NCI-H2081 treated with DMSO at 0.1 percent for 48 hours (cell line): Measurements from ENCODE around the gene PGM1.
"Not testable (repeated sequence)": the region's sequence is repeated elsewhere in the genome, so short reads cannot be mapped to it uniquely, and the experiment has no call there.

Experiments used
- DNase-seq: peaks from one replicate; lab custom pipeline; 2025; lab: John Stamatoyannopoulos, UW

The PGM1 gene

DNA sequence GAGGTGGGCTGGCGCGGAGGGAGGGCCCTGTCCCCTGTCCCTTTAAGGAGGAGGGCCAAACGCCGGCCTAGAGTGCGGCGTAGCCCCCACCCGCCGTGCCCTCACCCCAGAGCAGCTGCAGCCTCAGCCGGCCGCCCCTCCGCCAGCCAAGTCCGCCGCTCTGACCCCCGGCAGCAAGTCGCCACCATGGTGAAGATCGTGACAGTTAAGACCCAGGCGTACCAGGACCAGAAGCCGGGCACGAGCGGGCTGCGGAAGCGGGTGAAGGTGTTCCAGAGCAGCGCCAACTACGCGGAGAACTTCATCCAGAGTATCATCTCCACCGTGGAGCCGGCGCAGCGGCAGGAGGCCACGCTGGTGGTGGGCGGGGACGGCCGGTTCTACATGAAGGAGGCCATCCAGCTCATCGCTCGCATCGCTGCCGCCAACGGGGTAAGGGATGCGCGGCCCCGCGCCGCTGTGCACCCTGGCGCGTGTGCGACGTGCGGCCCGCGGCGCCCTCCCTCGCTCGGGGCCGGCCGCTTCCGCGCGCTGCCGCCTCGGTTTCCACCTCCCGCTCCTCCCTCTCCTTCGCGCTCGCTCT, at the start of gene PGM1:
TSS of gene PGM1 (plus strand) at position 109 of the 583 bp plus-strand sequence. CDS start at position 187, 78 bp downstream.
- no peak for DNase-seq

DNA sequence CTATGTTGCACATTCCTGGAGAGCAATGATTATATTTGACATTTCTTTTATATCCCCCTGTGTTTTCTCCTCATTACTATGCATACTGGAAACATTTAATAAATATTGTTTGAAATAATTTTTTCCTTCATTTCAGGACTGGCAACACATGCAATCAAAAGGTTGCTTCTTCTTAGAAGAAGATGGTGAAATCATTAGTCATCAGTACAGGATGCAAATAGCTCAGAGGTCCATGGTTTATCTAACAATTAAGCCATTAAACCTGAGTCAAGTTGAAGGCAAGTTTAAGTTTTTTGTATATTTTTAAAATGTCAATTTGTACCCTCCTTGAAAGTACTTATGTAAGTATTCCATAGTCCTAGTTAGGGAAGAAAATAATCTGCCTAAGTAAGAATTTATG, 47.4 kb upstream of the PGM1 start:
- DNase-seq, result no peak

DNA sequence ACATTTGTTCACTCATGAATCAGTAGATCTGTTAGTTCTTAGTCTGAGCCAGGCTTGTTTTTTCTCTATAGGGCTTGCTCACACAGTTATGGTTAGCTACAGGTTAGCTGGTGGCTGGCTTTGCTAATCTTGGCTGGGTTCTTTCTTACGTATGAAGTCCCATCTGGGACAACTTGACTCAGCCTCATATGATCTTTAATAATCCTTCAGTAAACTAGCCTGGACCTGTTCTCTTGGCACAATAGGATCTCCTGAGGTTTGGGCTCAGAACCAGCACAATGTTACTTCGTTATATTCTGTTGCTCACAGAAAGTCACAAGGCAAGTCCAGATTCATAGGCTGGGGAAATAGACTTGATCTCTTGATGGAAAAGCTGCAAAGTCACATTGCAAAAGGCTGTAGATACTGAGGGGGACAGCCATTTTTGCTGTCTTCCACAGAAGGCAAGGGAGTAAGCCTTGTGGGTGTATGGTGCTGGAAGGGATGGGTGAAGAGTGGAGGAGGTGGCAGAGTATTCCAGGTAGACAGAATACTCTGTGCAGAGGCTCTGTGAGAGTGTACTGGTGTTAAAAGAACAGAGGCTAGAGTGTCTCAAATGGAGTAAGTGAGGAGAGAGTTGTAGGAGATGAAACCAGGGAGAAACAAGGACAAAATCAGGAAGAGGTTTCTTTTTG, 45.5 kb upstream of the PGM1 start:
- DNase-seq, result no peak

DNA sequence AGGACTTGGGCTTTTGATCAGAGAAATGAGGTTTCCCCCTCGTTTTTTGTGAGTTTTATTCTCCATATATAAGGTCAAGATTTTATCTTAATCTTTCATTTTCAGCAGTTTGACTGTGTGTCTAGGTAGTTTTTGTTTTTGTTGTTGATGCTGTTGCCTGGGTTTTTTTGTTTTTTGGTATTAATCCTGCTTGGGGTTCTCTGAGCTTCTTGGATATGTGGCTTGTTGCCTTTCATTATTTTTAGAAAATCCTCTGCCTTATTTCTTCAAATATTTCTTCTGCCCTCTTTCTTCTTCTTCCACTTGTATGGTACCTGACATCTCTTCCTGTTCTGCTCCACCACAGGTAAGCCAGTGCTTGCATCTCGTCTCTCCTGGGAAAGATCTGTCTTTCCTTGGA, 44.9 kb upstream of the PGM1 start:
- no peak for DNase-seq

DNA sequence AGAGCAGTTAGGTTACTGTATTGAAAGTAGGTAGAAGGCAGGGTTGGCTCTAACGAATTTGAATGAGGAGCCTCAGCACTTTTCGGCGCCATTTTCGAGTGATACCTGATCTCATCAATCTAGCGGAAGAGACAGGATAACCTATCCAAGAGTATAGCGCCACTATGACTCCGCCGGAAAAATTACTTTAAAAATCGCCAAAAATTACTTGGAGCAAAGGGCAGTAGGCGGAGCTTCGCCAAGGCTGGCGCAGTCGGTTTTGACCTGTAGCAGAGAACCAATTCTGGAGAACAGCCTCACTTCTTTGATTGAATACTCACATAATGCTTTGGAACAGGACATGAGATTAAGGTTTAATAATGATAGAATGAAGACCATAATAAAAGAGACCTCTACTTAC, 44.3 kb upstream of the PGM1 start:
- DNase-seq, result no peak

DNA sequence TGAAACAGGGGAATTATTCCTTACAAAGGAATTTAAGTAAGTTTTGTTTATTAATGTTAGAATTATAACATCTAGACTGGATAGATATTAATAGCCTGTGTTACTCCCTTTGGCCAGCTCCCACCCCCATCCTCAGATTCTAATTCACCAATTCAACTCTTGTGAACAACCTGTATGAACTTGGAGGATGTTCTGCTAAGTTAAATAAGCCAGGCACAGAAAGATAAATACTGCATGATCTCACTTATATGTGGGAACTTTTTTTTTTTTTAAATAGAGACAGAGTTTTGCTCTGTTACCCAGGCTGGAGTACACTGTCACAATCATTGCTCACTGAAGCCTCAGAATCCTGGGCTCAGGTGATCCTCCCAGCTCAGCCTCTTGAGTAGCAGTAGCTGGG, 37.7 kb upstream of the PGM1 start:
- no peak for DNase-seq

DNA sequence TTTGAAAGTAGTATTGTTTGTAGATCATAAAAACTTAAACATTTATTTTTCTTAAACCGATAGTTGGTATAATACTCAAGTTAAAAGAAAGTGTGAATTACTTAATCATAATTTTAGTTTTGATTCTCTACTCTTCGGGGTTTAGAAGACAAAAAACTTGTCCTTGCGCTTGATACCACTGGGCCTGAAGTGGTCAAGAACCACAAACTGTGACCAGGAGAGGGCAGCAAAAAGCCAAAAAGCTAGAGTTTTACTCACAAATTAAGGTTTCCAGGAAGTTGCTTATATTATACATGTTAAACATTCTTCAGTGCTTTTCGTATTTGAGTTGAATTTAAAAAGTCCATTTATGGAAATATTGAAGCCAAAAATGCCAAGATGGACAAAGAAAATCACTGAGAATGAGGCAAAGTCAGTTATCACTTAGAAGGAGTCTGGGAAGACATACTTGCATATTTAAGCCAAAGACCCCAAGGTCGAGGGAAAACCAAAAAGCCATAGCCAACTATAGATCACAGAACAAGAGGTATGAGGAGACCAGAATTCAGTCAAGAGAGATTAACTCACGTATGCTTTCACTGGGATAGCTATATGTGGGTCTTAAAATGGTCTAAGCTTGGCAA, 35.7 kb upstream of the PGM1 start:
- no peak for DNase-seq

DNA sequence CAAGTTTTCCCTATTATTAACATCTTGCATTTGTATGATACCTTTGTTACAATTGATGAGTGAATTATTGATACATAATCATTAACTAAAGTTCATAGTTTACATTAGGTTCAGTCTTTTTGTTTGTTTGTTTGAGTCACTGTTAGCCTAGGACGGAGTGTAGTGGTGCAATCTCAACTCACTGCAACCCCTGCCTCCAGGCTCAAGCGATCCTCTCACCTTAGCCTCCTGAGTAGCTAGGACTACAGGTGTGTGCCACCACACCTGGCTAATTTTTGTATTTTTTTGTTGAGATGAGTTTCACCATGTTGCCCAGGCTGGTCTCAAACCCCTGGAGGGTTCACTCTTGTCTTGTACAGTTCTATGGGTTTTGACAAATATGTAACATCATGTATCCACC, 33.9 kb upstream of the PGM1 start:
- no peak for DNase-seq

DNA sequence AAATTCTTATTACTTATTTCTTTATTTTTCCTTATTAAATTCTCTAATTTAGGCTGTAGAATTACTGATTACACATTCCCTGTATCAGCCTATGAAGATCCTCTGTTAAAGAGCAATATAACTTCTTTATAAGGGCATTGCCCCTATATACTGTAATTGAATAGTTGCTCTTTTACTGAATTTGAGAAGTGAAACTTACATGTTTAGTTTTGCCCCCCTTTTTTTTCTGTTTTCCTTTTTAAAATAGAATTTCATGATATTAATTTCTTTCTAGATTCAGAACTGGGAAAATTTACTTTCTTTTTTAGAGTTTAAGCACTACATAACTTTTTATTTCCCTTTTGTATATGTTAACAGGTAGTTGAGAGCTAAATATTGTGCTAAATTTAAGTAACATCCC, 29.5 kb upstream of the PGM1 start:
- DNase-seq, result no peak

DNA sequence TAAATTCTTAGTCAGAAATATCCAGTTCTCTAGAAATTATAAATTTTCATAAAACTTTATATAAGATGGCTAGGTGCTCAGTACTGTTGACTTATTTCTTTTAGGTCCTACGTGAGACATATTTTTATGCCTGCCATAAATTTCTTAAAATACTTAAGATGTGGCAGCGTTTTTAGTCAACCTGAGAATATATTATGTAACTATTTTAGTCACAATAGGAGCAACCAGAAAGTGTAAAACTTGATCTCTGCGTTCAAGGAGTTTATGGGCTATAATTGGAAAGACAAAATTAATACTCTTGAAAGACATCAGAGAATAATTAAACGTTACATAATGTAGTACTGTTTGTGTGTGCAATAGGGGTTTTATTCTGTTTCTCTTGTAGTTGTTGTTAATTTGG, 24.1 kb upstream of the PGM1 start:
- DNase-seq, result no peak

DNA sequence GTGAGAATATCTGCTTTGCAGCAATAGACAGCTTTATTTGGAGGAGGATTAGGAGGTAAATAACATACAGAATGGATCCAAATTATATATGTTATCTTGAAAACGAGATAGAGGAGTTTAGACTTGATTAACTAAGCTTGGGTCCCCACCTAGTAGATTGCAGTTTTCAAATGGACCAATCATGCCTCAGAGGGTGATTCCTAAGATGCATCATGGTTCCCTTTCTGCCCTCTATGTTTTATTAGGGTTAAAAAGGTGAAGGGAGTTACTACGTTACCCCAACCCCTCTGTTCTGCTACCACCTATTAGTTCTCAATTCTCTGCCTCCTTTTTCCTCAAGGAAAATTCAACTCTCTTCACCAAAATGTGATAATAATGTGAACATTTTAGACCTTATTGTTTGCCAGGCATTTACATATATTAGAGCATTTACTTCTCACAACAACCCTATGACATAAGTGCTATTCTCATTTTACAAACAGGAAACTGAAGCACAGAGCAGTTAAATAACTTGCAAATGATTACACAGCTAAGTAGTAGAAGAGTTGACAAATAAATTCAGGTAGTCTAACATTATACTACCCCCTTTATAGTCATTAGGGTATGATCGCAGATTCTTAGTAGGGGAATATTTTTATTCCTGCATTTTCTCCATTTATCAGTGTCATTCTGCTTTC, 23.4 kb upstream of the PGM1 start:
- DNase-seq, result no peak

DNA sequence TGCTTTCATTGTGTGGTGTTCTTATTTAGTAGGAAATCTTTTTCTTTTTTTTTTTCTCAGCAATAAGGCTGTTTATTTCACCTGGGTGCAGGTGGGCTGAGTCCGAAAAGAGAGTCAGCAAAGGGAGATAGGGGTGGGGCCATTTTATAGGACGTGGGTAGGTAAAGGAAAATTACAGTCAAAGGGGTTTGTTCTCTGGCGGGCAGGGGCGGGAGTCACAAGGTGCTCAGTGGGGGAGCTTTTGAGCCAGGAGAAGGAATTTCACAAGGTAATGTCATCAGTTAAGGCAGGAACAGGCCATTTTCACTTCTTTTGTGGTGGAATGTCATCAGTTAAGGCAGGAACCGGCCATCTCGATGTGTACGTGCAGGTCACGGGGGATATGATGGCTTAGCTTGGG, 20.5 kb upstream of the PGM1 start:
- DNase-seq, result not testable (repeated sequence)

DNA sequence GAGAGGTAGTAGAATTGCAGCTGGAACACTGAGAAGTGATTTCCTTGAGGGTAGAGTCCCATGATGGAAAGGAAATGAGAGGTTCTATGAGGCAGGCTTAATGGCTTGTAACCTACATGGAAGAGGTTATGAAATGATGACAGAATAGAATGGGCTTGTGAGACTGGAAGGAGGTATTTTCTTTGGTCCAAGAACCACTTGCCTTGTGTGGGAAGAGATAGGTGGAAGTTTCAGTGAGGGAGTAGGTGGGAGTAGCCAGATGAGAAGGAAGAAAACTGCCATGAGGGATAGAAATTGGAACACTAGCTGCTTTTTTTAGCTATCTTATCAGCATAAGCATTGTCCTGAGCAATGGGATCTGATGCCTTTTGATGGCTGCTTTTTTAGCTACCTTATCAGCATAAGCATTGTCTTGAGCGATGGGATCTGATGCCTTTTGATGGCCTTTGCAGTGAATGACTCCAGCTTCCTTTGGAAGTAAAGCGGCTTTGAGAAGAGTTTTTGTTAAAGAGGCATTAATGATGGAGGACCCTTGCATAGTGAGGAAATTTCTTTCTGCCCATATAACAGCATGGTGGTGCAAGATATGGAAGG, 18.9 kb upstream of the PGM1 start:
- not testable (repeated sequence) for DNase-seq

DNA sequence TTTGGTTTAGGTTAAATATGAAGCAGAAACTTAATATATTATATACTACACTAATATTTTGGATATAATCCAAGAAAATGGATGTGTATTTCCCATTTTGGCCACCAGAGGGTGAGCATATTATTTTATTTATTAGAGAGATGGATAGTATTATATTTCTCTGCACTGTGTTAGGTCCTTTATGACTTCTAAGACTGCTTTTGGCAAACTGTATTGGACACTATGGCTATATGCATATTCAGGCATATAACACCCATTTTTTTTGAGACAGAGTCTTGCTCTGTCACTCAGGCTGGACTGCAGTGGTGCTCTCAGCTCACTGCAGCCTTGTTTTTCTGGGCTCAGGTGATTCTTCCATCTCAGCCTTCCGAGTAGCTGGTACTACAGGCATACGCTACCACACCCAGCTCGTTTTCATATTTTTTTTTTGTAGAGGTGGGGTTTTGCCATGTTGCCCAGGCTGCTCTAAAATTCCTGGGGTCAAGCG, 17.8 kb upstream of the PGM1 start:
- no peak for DNase-seq

DNA sequence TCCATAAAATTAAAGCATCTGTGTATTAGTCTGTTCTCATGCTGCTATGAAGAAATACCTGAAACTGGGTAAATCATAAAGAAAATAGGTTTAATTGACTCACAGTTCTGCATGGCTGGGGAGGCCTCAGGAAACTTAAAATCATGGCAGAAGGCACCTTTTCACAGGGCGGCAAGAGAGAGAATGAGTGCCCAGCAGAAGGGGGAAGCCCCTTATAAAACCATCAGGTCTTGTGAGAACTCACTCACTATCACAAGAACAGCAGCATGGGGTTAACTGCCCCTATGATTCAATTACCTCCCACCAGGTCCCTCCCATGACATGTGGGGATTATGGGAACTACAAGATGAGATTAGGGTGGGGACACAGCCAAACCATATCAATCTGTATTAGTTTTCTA, 6.9 kb upstream of the PGM1 start:
- not testable (repeated sequence) for DNase-seq

DNA sequence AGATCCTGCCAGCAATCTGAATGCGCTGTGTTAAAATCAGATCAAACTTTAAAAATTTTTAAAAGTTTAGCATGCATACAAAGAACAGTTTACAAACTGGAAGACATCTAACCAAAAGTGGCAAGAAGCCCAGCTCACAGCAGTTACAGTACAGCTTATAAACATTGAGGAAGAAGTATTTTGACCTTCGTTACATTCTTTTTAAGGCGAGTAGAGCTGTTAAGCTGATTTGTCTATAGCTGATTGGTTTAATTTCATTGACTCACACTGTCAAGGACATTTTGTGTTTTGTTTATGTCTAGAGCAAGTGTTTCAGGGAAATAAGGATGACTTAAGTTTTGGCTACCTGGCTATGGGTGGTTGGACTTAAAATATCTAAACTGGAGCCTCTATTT, 3.0 kb upstream of the PGM1 start:
- no peak for DNase-seq

DNA sequence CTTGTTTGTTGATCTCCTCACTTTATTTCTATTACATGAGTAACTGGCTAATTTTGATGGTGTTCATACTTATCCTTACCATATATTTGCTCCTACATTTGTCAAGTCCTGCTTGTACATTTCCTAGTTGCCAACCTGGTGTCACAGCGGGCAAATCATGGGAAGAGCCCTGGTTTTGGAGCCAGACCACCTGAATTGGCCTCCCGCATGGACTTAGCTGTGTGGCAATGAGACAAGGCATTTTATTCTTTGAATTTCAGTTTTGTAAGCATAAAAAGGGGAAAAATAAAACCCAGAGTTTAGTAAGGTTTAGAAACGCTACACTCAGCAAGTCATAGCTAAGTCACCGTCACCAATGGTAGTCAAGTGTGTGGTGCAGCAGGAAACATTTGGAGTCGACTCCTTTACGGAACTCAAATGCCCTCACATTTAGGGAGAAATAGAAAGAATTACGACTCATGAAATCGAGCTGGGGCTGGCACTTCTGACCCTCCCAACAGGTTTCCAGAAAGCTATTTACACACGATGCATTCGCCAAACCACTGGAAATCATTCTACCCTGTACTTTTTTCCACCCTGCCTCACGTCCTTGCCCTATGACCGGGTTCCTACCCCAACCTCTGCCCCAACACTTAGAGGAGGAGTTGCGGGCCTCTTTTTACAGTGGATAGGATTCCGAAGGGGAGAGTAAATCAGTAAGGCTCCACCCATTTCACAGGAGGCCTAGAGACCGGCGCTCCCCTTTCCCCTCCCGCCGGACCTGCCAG, 492 bp upstream of the PGM1 start:
- DNase-seq, result no peak

DNA sequence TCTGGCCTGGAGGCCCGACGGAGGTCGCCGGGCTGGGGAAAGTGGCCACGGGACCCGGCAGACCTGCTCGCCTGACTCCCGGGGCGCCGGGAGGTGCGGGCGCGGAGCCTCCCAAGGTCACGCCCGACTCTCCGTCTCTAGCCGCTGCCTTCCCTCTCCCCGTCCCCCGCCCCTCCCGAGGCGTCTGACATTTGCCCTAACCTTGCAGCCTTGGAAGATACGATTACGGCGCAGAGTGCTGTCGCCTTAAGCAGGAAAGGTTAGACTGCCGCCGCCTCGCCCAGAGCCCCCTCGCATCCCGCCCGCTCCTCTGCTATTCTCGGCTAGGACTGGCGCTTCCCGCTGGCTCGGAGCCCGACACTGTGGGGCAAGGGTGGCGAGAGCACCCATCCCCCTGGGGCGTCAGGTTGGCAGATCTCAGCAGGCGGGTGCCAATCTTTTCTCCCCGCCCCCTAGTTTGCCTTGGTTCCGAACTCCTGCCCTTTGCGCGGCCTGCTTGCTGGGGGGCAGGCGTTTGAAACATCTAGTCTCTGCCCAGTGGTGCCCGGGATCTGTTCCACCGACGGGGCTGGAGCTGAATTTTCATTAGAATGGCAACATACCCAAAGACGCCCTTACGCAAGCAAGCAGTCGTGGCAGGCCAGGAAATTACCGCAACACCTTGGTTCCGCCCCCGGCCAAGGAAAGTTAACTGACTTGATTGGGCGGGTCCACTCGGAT, 835 bp downstream of the PGM1 start:
- DNase-seq, result no peak

DNA sequence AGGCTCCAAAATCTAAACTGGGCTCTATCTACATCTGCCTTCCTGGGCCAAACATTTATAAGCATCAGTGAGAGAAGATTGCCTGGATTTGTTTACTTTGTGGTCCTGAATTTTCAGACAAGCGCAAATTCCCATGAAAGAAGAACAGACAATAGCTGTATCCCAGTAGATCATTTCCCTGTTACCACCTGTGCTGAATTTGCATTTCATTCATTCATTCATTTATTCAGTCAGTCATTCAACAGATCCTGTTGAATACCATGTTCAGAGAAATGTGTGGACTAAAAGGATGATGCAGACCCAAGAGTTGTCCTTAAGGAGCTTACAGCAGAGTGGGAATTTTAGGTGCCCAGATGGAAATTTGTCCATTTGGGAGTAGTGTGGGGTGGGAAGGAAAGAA, 2.2 kb downstream of the PGM1 start:
- no peak for DNase-seq

DNA sequence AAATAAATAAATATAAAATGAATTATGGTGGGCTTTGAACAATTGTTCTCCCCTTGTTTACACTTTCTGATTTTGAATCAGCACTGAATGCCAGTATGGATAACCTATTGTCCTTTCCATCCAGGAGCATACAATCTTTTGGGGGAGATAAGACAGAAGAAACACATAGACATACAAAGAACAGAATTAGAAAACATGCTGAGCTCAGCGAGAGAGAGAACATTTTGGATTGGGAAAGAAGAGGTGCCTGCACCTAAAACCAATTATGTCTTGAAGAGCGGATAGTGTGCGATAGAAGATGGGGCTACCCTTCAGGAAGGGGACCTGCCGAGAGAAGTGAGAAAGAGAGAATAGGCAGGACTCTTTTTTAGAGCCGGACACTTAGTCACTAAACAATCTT, 6.6 kb downstream of the PGM1 start:
- DNase-seq, result no peak

DNA sequence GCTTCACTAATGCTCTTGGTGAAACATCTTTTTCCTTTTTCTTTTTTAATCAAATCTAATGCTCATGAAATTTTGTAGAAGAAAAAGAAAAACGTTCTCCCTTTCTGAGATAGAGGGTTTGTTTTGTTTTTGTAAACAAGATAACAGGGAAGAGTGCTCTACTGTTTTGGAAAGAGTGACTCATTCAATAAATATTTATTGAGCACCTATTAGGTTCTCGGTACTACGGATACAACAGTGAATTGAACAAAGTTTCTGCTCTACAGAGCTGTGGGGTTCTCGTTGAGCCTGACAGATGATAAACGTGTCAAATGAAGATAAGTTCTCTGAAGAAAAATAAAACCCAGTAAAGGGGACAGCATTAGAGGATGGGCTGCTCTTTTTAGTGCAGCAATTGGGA, 7.0 kb downstream of the PGM1 start:
- no peak for DNase-seq
